ENCODE data around the gene MLYCD.

Gene MLYCD

GRCh38 chr16:83970430-83970815 lies 71.5 kb downstream of the MLYCD start:
- Histone ChIP-seq H3K27me3 (ENCODE audit: insufficient read depth, low read length) (no peaks in the 10 kb centered on the region; the same call in 1 of the 2 replicates), H3K36me3 (ENCODE audit: insufficient read depth, low read length) (no peaks in the 10 kb centered on the region), H3K27ac (ENCODE audit: low read depth, low read length, poor library complexity, severe bottlenecking) (no peak overlapping the region), H3K4me3 (ENCODE audit: low read depth, low read length, poor library complexity, severe bottlenecking) (no peak overlapping the region), H3K4me2 (ENCODE audit: low read length) (no peak overlapping the region), H3F3A (ENCODE audit: insufficient read depth, low read length) (no peaks in the 10 kb centered on the region), H3K9me2 (ENCODE audit: low read depth, low read length) (no peaks in the 10 kb centered on the region), H4K20me1 (ENCODE audit: insufficient read depth, low read length) (no peaks in the 10 kb centered on the region), H3K4me1 (ENCODE audit: insufficient read depth, low read length, severe bottlenecking) (no peaks in the 10 kb centered on the region), H2AFZ (ENCODE audit: low read length) (no peak overlapping the region), H3K9me3 (ENCODE audit: low read length) (no peaks in the 10 kb centered on the region), H3K9ac (ENCODE audit: low read length) (no peak overlapping the region), H3K79me2 (ENCODE audit: insufficient read depth, low read length) (no peaks in the 10 kb centered on the region)
- TF ChIP-seq CTCF (IDR thresholded peaks at IDR 0.05; ENCODE audit: low read length): no peak
- TF ChIP-seq EZH2 (IDR thresholded peaks at IDR 0.05; ENCODE audit: borderline replicate concordance, low read length): no peak

DNA sequence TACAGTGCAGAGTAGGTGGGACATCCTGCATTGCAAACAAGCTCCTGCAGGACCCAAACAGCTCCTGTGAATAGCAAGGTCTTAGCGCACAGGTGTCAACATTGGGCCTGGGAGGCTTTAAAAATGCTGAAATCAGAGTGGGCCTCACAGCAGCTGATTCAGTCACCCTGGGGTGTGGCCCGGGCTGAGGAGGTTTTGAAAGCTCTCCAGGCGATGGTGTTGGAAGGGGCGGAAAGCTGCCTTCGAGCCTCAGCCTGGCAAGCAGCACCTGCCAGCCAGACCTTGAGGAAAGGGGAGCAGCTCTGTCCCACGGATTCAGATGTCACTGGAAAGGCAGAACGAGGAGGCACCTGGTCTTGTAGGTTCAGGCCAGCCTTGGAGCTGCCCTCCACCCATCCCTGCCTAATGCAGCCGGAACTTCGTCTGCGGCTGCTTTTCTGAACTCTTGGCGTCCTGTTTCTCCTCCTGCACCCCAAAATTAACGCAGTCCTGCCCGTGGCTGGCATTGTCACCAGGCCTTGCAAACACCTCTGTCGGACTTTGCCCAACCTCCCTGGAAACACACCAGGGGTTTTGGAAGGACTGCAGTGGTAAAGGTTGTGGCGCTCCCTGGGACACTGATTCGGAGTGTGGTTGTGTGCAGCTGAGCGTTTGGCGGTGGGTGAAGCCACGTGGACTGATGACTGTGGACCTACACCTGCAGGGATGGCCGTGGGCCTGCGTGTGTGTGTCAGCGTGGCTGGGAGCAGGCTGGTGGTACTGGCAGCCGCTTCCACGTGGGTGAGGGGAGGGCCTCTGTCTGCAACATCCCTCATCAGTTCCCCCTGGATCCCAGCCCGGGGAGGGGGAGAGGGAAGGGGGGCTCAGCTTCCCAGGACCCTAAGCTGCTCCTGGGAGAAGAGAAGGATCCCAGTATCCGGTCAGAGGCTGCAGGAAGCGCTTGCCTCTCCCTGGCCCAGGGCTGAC lies 72.5 kb downstream of the MLYCD start:
- TF ChIP-seq CTCF (IDR thresholded peaks at IDR 0.05; ENCODE audit: low read length) (no peak), EZH2 (IDR thresholded peaks at IDR 0.05; ENCODE audit: borderline replicate concordance, low read length) (no peak)
- Histone ChIP-seq H3K27me3 (ENCODE audit: insufficient read depth, low read length) (no peaks in the 10 kb centered on the region; the same call in 1 of the 2 replicates), H3K79me2 (ENCODE audit: insufficient read depth, low read length) (no peaks in the 10 kb centered on the region), H3K4me1 (ENCODE audit: insufficient read depth, low read length, severe bottlenecking) (no peaks in the 10 kb centered on the region), H2AFZ (ENCODE audit: low read length) (no peak overlapping the region), H3K9me3 (ENCODE audit: low read length) (no peaks in the 10 kb centered on the region), H3K9me2 (ENCODE audit: low read depth, low read length) (no peaks in the 10 kb centered on the region), H3K4me2 (ENCODE audit: low read length) (no peak overlapping the region), H3F3A (ENCODE audit: insufficient read depth, low read length) (no peaks in the 10 kb centered on the region), H3K27ac (ENCODE audit: low read depth, low read length, poor library complexity, severe bottlenecking) (no peak overlapping the region), H3K4me3 (ENCODE audit: low read depth, low read length, poor library complexity, severe bottlenecking) (no peak overlapping the region), H3K36me3 (ENCODE audit: insufficient read depth, low read length) (no peaks in the 10 kb centered on the region), H3K9ac (ENCODE audit: low read length) (no peak overlapping the region), H4K20me1 (ENCODE audit: insufficient read depth, low read length) (no peaks in the 10 kb centered on the region)

- no peaks in the 10 kb centered on the region for H3K9me2 ChIP-seq (ENCODE audit: low read depth, low read length)
- no peak overlapping the region for H3K9ac ChIP-seq (ENCODE audit: low read length)
- H3K27ac ChIP-seq (ENCODE audit: low read depth, low read length, poor library complexity, severe bottlenecking): no peak overlapping the region
- no peaks in the 10 kb centered on the region for H3F3A ChIP-seq (ENCODE audit: insufficient read depth, low read length)
- H3K4me1 ChIP-seq (ENCODE audit: insufficient read depth, low read length, severe bottlenecking): no peaks in the 10 kb centered on the region
- H2AFZ ChIP-seq (ENCODE audit: low read length): no peak overlapping the region
- TF ChIP-seq CTCF (IDR thresholded peaks at IDR 0.05; ENCODE audit: low read length) (no peak), EZH2 (IDR thresholded peaks at IDR 0.05; ENCODE audit: borderline replicate concordance, low read length) (no peak)
- H3K27me3 ChIP-seq (ENCODE audit: insufficient read depth, low read length): no peaks in the 10 kb centered on the region; the same call in 1 of the 2 replicates
- no peaks in the 10 kb centered on the region for H3K9me3 ChIP-seq (ENCODE audit: low read length)
- H3K4me3 ChIP-seq (ENCODE audit: low read depth, low read length, poor library complexity, severe bottlenecking): no peak overlapping the region
- H3K4me2 ChIP-seq (ENCODE audit: low read length): no peak overlapping the region
- H3K36me3 ChIP-seq (ENCODE audit: insufficient read depth, low read length): no peaks in the 10 kb centered on the region
- no peaks in the 10 kb centered on the region for H4K20me1 ChIP-seq (ENCODE audit: insufficient read depth, low read length)
- no peaks in the 10 kb centered on the region for H3K79me2 ChIP-seq (ENCODE audit: insufficient read depth, low read length)
Observed at GRCh38 chr16:83972256-83973008, 73.5 kb downstream of the MLYCD start.
